K562 (cell line): Measurements from ENCODE around the gene EMC10. TPM values are rescaled to one million over a fixed set of nuclear protein-coding genes. Genes with fewer than 3 reads are reported as not detected.

Source experiments
- ATAC-seq: fragments of 200-7000 bp; cut with Tn5 transposase; 3 replicates; pipeline ENCODE4 v1.9.1; 2020; ENCODE audit warnings: moderate library complexity
- BruUV-seq: library from RNA; stranded (reverse); fragments of 400-500 nt; replicated peaks from 2 replicates; lab custom pipeline; 2021; lab: Mats Ljungman, UMichigan
- CTCF ChIA-PET: fragments of 300-600 bp; formaldehyde crosslinking; extraction: SDS; loops from one replicate; lab custom pipeline; 2021; ENCODE audit warnings: low intra/inter-chr PET ratio; lab: Yijun Ruan, JAX
- POLR2A ChIA-PET: fragments of 300-600, 350-650 bp; sonication (Branson Sonifier 250); formaldehyde crosslinking; extraction: SDS; loops from one replicate; lab custom pipeline; 2021; ENCODE audit warnings: antibody characterized with exemption, inconsistent platforms; lab: Yijun Ruan, JAX
- DNase-seq, 4 experiments: peaks; one replicate each; pipeline versions ENCODE4 v3.0.0 to v3.0.0-alpha.2; 2011 to 2018; ENCODE audit warnings: low spot score in 3 of 4, mixed read lengths in 3 of 4; ENCODE audit errors: extremely low read depth in 1 of 4
- FAIRE-seq: peaks from 2 replicates; lab custom pipeline; 2011; peaks lifted over from hg19 to GRCh38; lab: Jason Lieb, UNC
- H2AFZ ChIP-seq: 2 replicates; pipeline ENCODE4 v1.6.0; 2011; ENCODE audit warnings: low read depth, low read length, control low read depth, inconsistent platforms
- H3K27ac ChIP-seq: fragments of 200-600 bp; 3 replicates; pipeline ENCODE4 v1.8.0; 2011; ENCODE audit warnings: low read depth, mild to moderate bottlenecking, control low read depth, inconsistent platforms, low read length, moderate library complexity, mixed read lengths; ENCODE audit errors: extremely low read depth
- H3K27me3 ChIP-seq, 2 experiments: fragments of 300-600 bp in 1 of 2; 2 replicates in 1 of 2; 3 replicates in 1 of 2; pipeline versions ENCODE4 v1.6.0 to v1.8.0; 2011; ENCODE audit warnings: inconsistent platforms in 2 of 2, low read length in 2 of 2, mild to moderate bottlenecking in 1 of 2, mixed read lengths in 1 of 2, moderate library complexity in 1 of 2; ENCODE audit not compliant: control insufficient read depth in 2 of 2, insufficient read depth in 2 of 2
- H3K36me3 ChIP-seq: fragments of 300-600 bp; 3 replicates; pipeline ENCODE4 v1.8.0; 2011; ENCODE audit warnings: mild to moderate bottlenecking, low read length, inconsistent platforms; ENCODE audit not compliant: control insufficient read depth, insufficient read depth
- H3K4me1 ChIP-seq, 2 experiments: fragments of 200-600 bp in 1 of 2; replicated peaks in 1 of 2; 2 replicates in 1 of 2; 3 replicates in 1 of 2; pipeline versions ENCODE4 v1.5.1 to v1.8.0; 2011; ENCODE audit warnings: inconsistent platforms in 2 of 2, low read length in 2 of 2, mild to moderate bottlenecking in 1 of 2, mixed read lengths in 1 of 2, moderate library complexity in 1 of 2; ENCODE audit not compliant: control insufficient read depth in 2 of 2, insufficient read depth in 2 of 2
- H3K4me2 ChIP-seq: 2 replicates; pipeline ENCODE4 v1.6.1; 2011; ENCODE audit warnings: low read length, control low read depth, inconsistent platforms, mixed read lengths; ENCODE audit not compliant: insufficient read depth
- H3K4me3 ChIP-seq: fragments of 200-600 bp; sonication (generic), shearing (Covaris generic); 2 replicates; pipeline ENCODE4 v1.5.1; 2016; ENCODE audit warnings: control low read depth, inconsistent platforms
- H3K79me2 ChIP-seq: fragments of 200-600 bp; 3 replicates; pipeline ENCODE4 v1.8.0; 2011; ENCODE audit warnings: low read length, inconsistent platforms; ENCODE audit not compliant: control insufficient read depth, insufficient read depth
- H3K9ac ChIP-seq, 2 experiments: 2 replicates each; pipeline versions ENCODE4 v1.6.0 to v1.6.1; 2011; ENCODE audit warnings: low read depth in 2 of 2, low read length in 2 of 2, control low read depth in 1 of 2, inconsistent platforms in 1 of 2, mild to moderate bottlenecking in 1 of 2, mixed read lengths in 1 of 2; ENCODE audit not compliant: insufficient read depth in 1 of 2
- H3K9me1 ChIP-seq: one replicate; pipeline ENCODE4 v1.6.0; 2011; ENCODE audit warnings: inconsistent platforms, mild to moderate bottlenecking, low read length, moderate library complexity; ENCODE audit not compliant: control insufficient read depth, insufficient read depth
- H3K9me3 ChIP-seq: replicated peaks from 2 replicates; pipeline ENCODE4 v1.5.1; 2011; ENCODE audit warnings: low read depth, low read length, inconsistent platforms; ENCODE audit not compliant: control insufficient read depth, insufficient read depth
- H4K20me1 ChIP-seq: replicated peaks from 2 replicates; pipeline ENCODE4 v1.6.1; 2011; ENCODE audit warnings: low read length, inconsistent platforms, mixed read lengths; ENCODE audit not compliant: control insufficient read depth, insufficient read depth
- BRF1 ChIP-seq: IDR thresholded peaks from 3 replicates; pipeline ENCODE4 v1.6.1; 2011; ENCODE audit warnings: borderline replicate concordance, mild to moderate bottlenecking; ENCODE audit not compliant: insufficient read length; ENCODE audit errors: extremely low read depth
- CREBBP ChIP-seq: IDR thresholded peaks from one replicate; pipeline ENCODE4 v1.6.1; 2012; ENCODE audit warnings: low read depth, mild to moderate bottlenecking, control low read depth, inconsistent platforms, low read length
- EGR1 ChIP-seq: fragments of 450-650 bp; conservative IDR thresholded peaks from 2 replicates; pipeline ENCODE4 v1.6.1; 2017; ENCODE audit warnings: mild to moderate bottlenecking
- GTF2E2 ChIP-seq: fragments of 200-800 bp; sonication (Bioruptor generic); IDR thresholded peaks from 2 replicates; pipeline ENCODE4 v1.6.1; 2016; ENCODE audit warnings: missing genetic modification characterization, missing compliant biosample characterization
- HCFC1 ChIP-seq: IDR thresholded peaks from 2 replicates; pipeline ENCODE4 v1.6.1; 2012; ENCODE audit warnings: low read depth, low read length, improper control_type of control experiment
- KDM1A ChIP-seq, 2 experiments: fragments of 450-650 bp; IDR thresholded peaks; 2 replicates each; pipeline ENCODE4 v1.6.1; 2016; ENCODE audit warnings: mild to moderate bottlenecking in 2 of 2
- KDM4B ChIP-seq, 2 experiments: fragments of 450-650 bp in 1 of 2; sonication (generic) in 1 of 2; IDR thresholded peaks; 2 replicates each; pipeline ENCODE4 v1.6.1; 2016 to 2017; ENCODE audit warnings: borderline replicate concordance in 2 of 2, antibody characterized with exemption in 1 of 2, low read depth in 1 of 2, mild to moderate bottlenecking in 1 of 2
- KLF1 ChIP-seq: fragments of 450-650 bp; IDR thresholded peaks from 2 replicates; pipeline ENCODE4 v1.6.1; 2016; ENCODE audit warnings: missing genetic modification characterization, missing compliant biosample characterization
- L3MBTL2 ChIP-seq: fragments of 450-650 bp; IDR thresholded peaks from 2 replicates; pipeline ENCODE4 v1.6.1; 2016; ENCODE audit warnings: mild to moderate bottlenecking, moderate library complexity
- TCF7 ChIP-seq: sonication (generic); IDR thresholded peaks from 2 replicates; pipeline ENCODE4 v1.6.1; 2016; ENCODE audit warnings: antibody characterized with exemption, borderline replicate concordance
- ZBED1 ChIP-seq: IDR thresholded peaks from 2 replicates; pipeline ENCODE4 v1.6.1; 2014
- ZNF449 ChIP-seq: fragments of 250-450 bp; sonication (Bioruptor Pico); IDR thresholded peaks from 2 replicates; pipeline ENCODE4 v1.8.0; 2022; ENCODE audit warnings: moderate library complexity, mild to moderate bottlenecking, inconsistent platforms
- WGBS: fragments of 100-300 bp; shearing (Covaris generic); methylation state at CpG from one replicate; pipeline ENCODE4 v1.1.6; 2016; ENCODE audit warnings: low coverage, mixed read lengths; ENCODE audit not compliant: insufficient coverage; ENCODE audit errors: missing lambda C conversion rate; 5-methylcytosine and 5-hydroxymethylcytosine counted together
- in situ Hi-C: fragments of 300-500 bp; cut with MboI; formaldehyde crosslinking; loops from 4 replicates; pipeline ENCODE4 v1.15.0; 2018; ENCODE audit warnings: inconsistent platforms, mixed read lengths
- intact Hi-C: fragments of 100-400 bp; cut with micrococcal nuclease; formaldehyde crosslinking; loops from 2 replicates; pipeline ENCODE4 v1.14.2; 2022
- polyA plus RNA-seq, 8 experiments: library from polyadenylated mRNA; depleted of rRNA in 4 of 8; stranded (reverse) in 5 of 8; unstranded in 3 of 8; fragments of >200 nt; fragmentation: Nextera tagmentation in 2 of 8; fragmentation: Illumina TruSeq in 1 of 8; extraction: Ambion mirVana in 2 of 8; extraction: Trizol in 1 of 8; gene quantifications; 2 replicates each; pipeline versions ENCODE4 v1.2.1 to v1.2.3, GENCODE V29; 2011 to 2014; ENCODE audit warnings: inconsistent platforms in 1 of 8, missing spikeins in 1 of 8
- total RNA-seq, 7 experiments: library from RNA; depleted of rRNA in 6 of 7; stranded (reverse); fragments of >200 nt in 6 of 7; fragmentation: Illumina TruSeq in 2 of 7; extraction: Trizol in 2 of 7; gene quantifications; 2 replicates each; pipeline versions ENCODE4 v1.2.1 to v1.2.3, GENCODE V29; 2011 to 2021; ENCODE audit warnings: low replicate concordance in 1 of 7

EMC10 gene
- total and polyA plus RNA-seq, 9 of the 15 experiments (the other 6 are each of a cell fraction or from before 2014, with no cell fraction given) = 1.4 to 46.0 (median 13.1) TPM

- H3K27ac ChIP-seq = no peak overlapping the region
- ChIA-PET POLR2A (interaction anchor here (1.0 to 1.1 kb wide), 2 partner anchors 10 to 152 kb away, joined by 3 read pairs; no protein-coding TSS in a partner anchor), CTCF (no interaction called here)
- 42% methylated on average over 11 of the region's 11 CpGs for WGBS
- no peak for ATAC-seq
- no peak overlapping the region for H3K4me3 ChIP-seq
- 0 out of 4 replicates have a peak overlapping the region, but pooled peaks of 1 of the 2 experiments have one; percentile 43 for H3K9ac ChIP-seq
- H3K9me1 ChIP-seq = peaks cover 4% of the 10 kb centered on the region
- H2AFZ ChIP-seq = no peak overlapping the region
- H3K27me3 ChIP-seq = no peaks in the 10 kb centered on the region
- H3K4me2 ChIP-seq = no peak overlapping the region
- no TSS peak for BruUV-seq
- peak; percentile 40 to 68 (median 54) for DNase-seq
- H3K79me2 ChIP-seq = no peaks in the 10 kb centered on the region; the same call in 2 of the 3 replicates
- H3K9me3 ChIP-seq = no peaks in the 10 kb centered on the region
- TF ChIP-seq CREBBP = no peak
- no peak for TF ChIP-seq HCFC1
- TF ChIP-seq BRF1 = no peak
- no peak for TF ChIP-seq KDM4B (IDR thresholded peaks at IDR 0.05; ENCODE audit: borderline replicate concordance in 2 of 2, low read depth in 1 of 2)
- no peak for TF ChIP-seq KLF1 (tag)
- TF ChIP-seq L3MBTL2 = no peak
- TF ChIP-seq TCF7 = no peak
- no peak for TF ChIP-seq GTF2E2 (tag)
- no peak for TF ChIP-seq ZBED1
- peak; percentile 80 for TF ChIP-seq EGR1
- no peak for TF ChIP-seq ZNF449 (CRISPR knock-in tag)
- peak in 1 of 2 experiments; percentile 22; a peak in 1 of 4 replicates for TF ChIP-seq KDM1A (IDR thresholded peaks at IDR 0.05)
- intact Hi-C loops (no loop called here), in situ Hi-C loops (no loop called here)
- H4K20me1 ChIP-seq = no peaks in the 10 kb centered on the region
- no peaks in the 10 kb centered on the region for H3K36me3 ChIP-seq
- peaks cover 5 to 60% of the 10 kb centered on the region in 2 experiments; a peak in 4 of 5 replicates for H3K4me1 ChIP-seq
- FAIRE-seq = no peak
Measured at GRCh38 chr19:50509366-50509765, 33.1 kb downstream of the EMC10 start.
